ENCODE data around the gene NFATC4.

NFATC4 gene

DNA sequence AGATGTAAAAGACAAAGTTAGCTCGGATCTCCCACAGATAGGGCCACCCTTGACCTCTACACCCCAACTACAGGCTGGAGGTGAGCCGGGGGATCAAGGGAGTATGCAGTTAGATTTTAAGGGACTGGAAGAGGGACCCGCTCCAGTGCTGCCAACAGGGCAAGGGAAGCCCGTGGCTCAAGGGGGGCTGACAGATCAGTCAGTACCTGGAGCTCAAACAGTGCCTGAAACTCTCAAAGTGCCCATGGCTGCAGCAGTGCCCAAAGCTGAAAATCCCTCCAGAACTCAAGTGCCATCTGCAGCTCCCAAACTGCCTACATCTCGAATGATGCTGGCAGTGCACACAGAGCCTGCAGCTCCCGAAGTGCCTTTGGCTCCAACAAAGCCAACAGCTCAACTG is 41.2 kb downstream of the NFATC4 start:
- DNase-seq (ENCODE audit: low read depth in 2 of 2), result no peak

DNA sequence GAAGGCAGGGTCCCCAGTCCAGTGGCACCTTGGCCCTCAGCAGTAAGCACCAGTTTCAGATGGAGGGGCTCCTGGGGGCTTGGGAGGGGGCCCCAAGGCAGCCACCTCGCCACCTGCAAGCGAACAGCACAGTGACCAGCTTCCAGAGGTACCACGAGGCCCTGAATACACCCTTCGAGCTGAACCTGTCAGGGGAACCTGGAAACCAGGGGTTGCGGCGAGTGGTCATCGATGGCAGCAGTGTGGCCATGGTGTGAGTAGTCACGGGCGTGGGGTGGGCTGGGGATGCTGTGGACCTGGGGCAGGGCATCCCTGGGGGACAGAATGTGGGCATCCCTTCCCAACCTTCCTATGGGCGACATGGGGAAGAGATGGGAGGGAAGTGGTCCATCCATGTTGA is 42.0 kb downstream of the NFATC4 start:
- no peak for DNase-seq (ENCODE audit: low read depth in 2 of 2)

DNA sequence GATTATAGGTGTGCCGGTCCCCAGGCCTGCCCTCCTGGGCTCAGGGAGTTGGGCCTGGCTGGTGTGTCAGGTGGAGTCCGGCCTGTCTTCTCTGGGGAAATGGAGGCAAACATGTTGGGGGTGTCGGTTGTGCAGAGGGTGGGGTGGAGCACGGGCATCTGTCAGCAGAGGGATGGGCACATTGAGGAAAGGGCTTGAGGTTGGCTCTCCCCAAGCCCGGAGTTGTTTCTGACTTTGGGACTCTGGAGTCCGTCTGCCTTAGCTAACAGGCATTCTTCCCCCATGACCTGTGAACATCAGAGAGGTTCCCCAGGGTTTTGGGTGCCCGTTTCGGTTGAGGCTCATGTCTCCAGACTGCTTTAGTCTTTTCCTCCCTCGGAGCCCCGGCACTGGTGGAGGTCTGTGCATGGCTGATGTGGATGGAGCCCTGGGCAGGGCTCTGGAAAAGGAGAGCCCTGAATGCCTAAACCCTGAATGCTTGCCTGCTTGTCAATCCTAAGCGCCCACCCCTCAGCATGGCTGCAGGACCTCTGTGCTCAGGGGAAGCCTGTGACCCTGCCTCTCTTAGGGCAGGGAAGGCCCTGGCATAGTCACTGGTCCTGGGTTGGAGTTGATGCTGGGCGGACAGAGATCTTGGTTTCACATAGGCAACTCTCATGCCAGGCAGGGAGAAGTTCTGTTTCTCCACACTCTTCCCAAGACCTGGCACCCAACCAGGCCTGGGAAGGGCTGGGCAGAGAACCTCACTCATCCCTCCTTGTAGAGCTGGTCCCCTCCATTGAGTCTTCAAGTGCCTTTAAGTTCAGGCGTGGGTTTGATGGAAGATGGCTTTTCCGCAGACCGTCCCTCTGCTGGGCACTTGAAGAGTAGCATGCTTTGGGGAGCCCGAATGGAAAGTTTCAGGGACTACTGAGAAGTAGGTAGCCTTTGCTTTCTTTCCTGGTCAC is 43.7 kb downstream of the NFATC4 start:
- no peak for DNase-seq (ENCODE audit: low read depth in 2 of 2)

DNA sequence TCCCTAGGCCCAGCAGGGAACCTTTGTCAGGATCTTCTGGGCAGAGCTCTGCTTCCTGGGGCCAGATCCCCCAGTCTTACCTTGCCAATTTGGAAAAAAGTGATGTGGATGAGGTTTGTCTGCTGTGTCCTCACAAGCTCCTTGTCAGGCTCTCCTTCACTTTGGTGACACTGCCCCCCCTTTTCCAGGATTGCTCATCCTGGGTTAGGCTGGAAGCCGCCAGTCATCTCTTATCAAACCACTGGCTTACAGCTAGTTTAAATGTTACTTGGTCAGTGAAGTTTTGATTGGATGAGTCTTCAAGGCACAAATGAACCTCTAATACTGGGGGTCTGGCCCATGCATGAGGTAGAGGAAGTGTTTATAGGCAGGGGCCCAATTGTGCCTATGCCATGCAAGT is 46.1 kb downstream of the NFATC4 start:
- DNase-seq (ENCODE audit: low read depth in 2 of 2), result no peak

DNA sequence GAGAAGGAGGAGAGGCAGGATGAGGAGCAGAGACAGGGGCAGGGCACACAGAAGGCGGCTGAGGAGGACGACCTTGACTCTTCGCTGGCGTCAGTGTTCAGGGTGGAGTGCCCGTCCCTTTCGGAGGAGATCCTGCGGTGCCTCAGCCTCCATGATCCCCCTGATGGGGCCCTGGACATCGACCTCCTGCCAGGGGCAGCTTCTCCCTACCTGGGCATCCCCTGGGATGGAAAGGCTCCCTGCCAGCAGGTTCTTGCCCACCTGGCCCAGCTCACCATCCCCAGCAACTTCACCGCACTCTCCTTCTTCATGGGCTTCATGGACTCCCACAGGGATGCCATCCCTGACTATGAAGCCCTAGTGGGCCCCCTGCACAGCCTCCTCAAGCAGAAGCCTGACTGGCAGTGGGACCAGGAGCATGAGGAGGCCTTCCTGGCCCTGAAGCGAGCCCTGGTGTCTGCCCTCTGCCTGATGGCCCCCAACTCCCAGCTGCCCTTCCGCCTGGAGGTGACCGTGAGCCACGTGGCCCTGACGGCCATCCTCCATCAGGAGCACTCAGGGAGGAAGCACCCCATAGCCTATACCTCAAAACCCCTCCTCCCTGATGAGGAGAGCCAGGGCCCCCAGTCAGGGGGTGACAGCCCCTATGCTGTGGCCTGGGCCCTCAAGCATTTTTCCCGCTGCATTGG is 46.9 kb downstream of the NFATC4 start:
- no peak for DNase-seq (ENCODE audit: low read depth in 2 of 2)

DNA sequence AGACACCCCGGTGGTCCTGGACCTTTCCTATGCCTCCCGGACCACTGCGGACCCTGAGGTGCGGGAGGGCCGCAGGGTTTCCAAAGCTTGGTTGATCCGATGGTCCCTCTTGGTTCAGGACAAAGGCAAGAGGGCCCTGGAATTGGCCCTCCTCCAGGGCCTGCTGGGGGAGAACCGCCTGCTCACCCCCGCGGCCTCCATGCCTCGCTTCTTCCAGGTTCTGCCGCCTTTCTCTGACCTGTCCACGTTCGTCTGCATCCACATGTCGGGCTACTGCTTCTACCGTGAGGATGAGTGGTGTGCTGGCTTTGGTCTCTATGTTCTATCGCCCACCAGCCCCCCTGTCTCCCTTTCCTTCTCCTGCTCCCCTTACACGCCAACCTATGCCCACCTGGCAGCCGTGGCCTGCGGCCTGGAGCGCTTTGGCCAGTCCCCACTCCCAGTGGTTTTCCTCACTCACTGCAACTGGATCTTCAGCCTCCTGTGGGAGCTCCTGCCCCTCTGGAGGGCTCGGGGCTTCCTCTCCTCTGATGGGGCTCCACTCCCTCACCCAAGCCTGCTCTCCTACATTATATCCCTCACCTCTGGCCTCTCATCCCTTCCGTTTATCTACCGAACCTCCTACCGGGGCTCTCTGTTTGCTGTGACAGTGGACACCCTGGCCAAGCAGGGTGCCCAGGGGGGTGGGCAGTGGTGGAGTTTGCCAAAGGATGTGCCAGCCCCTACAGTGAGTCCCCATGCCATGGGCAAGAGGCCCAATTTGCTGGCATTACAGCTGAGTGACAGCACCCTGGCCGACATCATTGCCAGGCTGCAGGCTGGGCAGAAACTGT is 47.7 kb downstream of the NFATC4 start:
- no peak for DNase-seq (ENCODE audit: low read depth in 2 of 2)

DNA sequence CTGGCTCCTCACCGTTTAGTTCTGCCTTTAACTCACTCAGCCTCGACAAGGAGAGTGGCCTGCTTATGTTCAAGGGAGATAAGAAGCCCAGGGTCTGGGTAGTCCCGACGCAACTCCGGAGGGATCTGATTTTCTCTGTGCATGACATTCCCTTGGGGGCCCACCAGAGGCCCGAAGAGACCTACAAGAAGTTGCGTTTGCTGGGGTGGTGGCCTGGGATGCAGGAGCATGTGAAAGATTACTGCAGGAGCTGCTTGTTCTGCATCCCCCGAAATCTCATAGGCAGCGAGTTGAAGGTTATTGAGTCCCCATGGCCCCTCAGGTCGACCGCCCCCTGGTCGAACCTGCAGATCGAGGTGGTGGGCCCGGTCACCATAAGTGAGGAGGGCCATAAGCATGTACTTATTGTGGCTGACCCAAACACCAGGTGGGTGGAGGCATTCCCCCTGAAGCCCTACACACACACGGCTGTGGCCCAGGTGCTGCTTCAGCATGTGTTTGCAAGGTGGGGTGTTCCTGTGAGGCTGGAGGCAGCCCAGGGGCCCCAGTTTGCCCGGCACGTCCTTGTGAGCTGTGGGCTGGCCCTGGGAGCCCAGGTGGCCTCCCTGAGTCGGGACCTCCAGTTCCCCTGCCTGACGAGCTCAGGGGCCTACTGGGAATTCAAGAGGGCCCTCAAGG is 48.4 kb downstream of the NFATC4 start:
- no peak for DNase-seq (ENCODE audit: low read depth in 2 of 2)

DNA sequence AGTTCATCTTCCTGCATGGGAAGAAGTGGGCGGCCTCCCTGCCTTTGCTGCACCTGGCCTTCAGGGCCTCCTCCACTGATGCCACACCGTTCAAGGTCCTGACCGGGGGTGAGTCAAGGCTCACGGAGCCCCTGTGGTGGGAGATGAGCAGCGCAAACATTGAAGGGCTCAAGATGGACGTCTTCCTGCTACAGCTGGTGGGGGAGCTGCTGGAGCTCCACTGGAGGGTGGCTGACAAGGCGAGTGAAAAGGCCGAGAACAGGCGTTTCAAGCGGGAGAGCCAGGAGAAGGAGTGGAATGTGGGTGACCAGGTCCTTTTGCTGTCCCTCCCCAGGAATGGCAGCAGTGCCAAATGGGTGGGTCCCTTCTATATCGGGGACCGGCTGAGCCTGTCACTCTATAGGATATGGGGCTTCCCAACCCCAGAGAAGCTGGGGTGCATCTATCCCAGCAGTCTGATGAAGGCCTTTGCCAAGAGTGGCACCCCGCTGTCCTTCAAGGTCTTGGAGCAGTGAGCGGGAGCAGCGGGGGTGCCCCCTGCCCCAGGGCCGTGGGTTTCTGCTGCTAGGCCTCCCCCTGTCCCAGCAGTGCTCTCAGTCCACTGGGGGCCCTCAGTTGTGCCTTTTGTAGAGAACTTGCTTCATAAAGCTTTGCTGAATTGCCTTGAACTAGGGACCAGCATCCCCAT is 49.1 kb downstream of the NFATC4 start:
- DNase-seq (ENCODE audit: low read depth in 2 of 2), result no peak

DNA sequence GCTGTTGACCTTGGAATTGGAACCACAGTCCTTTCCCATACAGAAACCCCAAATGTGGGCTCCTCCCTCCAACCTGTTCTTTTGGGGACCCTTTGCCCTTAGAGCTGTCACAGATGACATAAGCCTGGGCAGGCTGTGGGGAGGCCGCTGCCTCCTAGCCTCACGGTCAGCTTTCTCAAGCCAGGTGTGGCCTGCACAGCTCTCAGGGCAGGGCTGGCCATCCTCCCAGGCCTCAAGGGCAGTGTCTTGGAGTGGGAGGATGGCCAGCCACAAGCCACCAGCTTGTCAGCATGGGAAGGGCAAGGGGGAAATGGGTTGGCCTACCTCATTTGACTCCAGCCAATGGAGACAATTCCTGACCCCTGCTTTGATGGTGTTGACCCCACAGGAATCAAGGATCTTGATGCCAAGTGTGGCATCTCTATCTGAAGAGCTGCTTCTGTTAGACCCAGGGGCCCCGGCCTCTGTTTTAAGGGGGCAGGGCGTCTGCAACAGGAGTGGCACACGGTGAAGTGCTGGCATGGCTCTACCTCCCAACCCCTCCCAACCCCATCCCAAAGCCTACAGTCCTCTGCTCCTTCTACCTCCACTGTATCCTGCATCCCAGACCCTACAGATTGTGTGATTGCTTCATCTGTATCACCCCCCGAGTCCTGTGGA is 50.0 kb downstream of the NFATC4 start:
- DNase-seq (ENCODE audit: low read depth in 2 of 2), result no peak

DNA sequence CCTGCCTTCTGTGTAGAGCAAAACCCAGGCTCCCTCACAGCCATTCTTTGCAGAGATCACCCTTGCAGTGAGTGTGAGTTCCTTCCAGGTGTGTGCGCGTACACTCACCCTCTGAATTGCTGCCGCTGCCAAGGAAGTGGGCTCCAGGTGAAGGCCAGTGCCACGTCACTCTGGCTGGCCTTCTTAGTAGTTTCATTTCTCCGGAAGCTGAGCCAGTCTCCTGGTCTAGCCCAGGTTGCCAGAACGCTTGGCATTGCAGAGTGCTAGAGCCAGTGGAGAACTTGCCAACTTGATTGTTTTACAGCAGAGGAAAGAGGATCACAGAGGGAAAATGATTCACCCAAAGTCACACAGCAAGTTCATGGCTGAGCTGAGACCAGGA is 50.5 kb downstream of the NFATC4 start:
- DNase-seq (ENCODE audit: low read depth in 2 of 2), result no peak

DNA sequence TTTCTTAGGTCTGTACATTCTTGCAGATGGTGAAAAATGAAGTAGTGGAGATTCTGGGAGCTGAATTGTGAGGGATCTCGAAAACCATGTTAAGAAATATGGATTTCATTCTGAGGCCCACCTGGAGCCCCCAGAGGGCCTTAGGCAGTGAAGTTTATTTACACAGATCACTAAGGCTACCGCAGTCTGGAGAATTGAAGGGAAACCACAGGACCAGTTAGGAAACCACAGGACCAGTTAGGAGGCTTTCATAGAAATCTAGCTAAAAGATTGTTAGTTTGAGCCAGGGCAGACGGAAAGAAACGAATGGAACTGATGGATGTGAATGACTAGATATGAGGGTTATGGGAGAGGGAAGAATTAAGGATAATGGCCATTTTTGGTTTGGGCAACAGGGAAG is 54.3 kb downstream of the NFATC4 start:
- DNase-seq (ENCODE audit: low read depth in 2 of 2), result no peak

DNA sequence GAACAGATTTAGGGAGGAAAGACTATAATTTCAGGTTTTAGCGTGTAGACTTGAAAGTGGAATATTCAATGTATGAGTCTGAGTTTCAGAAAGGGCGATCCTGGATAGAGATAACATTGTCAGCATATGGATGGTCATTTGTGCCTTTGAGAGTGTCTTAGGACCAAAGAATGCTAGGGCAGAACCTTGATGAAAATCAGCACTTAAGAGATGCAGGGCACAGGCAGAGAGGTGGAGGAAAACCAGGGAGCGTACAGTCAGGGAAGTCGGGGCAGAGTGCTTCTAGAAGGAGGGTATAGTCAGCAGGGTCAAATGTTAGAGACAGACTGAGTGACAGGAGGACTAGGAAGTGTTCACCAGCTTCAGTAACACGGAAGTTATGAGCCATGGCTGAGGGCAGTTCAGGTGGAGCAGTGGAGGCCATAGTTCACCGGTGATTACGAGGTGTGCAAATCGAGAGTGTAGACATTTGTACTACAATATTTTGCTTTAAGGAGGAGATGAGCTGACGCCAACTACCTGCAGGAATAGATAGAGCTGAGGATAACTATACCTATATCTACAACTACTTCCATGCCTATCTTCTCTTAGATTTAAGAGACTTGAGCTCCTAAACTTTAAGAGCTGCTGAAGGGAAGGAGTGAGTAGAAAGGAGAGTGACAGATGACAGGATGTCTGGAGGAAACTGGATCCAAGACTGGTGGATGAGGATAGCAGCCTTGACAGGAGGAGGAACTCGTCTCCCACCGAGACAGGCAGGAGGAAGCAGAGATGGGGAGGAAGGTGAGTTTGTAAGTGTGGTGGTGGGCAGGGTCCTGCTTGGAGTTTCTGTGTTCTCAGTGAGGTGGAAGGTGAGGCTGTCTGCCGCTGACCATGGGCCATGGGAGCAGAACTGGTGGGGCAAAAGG is 55.0 kb downstream of the NFATC4 start:
- no peak for DNase-seq (ENCODE audit: low read depth in 2 of 2)

DNA sequence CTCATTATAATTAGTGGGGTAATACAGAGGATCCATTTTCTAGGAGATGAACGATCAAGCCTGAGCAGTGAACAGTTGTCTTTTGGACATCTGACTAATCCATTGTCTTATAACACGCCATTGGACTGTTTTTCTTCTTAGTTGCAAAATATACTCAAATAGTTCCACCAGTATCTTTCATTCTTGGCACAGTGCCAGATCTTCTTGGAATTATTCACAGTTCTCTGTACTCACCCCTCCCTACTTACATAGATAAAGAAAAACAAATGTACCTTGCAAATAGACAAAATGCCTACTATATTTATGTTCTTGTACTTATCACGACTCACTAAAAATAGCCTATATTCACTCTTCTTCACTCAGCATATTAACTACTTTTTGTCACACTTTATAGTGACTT is 57.7 kb downstream of the NFATC4 start:
- peak; percentile 59 to 60 for DNase-seq (ENCODE audit: low read depth in 2 of 2)

DNA sequence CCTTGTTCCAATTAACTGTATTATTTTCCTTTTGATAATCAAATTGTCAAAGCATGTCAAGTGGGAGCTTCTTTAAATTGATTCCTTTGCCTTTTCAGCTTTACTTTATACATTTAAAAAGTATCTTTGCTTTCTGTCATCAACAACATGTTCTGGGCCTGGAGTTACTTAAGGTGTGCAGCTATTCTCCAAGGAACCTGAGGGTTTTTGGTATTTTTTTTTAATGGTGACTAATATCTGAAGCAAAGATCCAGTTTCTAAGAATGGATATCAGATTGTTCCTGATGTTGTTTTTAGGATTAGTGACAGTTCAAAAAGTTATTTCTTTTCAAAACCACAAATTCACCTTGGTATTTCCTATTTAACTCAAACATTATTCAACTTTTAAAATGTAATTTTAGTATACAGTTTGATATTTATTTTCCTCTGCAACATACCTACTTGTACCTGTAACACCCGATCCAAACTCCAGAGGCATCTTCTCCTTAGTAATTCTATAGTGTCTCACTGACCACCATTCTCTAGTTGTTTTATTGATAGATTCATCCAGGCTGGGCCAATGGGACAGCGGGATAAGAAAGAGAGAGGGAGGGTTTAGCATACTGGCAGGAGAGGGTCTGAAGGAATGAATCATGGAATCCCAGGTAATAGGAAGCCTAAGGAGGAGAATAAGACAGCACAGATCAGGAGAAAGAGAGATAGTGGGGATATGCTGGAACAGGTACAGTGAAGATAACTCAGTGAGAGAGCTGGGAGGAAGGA is 58.3 kb downstream of the NFATC4 start:
- DNase-seq (ENCODE audit: low read depth in 2 of 2), result no peak

DNA sequence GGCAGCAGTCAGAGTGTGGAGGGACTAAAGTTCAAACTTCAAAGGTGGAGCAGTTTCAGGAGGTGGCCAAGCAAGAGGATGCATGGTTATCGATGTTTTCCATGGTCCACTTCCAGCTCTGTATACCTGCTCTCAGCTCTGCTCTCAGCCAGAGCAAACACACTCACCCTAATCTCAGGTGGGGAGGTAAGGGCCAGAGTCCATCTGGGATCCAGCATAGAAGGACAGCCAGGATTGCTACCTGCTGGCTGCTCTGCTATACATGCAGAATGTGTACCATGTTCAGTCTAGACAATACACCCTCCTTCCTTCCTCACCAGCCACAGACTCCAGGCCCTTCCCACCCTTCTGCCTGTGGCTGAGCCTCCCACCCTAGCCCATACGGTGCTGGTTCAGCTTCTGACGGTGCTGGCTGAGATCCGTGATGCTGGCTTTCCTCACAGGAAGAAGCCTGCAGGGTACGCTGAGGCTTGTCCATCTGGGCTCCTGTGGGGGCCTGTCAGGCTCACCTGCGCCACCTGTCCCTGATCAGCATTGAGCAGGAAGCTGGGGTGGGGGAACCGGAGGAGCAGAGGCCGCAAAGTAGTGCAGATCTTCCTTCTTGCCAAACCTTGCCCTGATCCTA is 59.0 kb downstream of the NFATC4 start:
- no peak for DNase-seq (ENCODE audit: low read depth in 2 of 2)

DNA sequence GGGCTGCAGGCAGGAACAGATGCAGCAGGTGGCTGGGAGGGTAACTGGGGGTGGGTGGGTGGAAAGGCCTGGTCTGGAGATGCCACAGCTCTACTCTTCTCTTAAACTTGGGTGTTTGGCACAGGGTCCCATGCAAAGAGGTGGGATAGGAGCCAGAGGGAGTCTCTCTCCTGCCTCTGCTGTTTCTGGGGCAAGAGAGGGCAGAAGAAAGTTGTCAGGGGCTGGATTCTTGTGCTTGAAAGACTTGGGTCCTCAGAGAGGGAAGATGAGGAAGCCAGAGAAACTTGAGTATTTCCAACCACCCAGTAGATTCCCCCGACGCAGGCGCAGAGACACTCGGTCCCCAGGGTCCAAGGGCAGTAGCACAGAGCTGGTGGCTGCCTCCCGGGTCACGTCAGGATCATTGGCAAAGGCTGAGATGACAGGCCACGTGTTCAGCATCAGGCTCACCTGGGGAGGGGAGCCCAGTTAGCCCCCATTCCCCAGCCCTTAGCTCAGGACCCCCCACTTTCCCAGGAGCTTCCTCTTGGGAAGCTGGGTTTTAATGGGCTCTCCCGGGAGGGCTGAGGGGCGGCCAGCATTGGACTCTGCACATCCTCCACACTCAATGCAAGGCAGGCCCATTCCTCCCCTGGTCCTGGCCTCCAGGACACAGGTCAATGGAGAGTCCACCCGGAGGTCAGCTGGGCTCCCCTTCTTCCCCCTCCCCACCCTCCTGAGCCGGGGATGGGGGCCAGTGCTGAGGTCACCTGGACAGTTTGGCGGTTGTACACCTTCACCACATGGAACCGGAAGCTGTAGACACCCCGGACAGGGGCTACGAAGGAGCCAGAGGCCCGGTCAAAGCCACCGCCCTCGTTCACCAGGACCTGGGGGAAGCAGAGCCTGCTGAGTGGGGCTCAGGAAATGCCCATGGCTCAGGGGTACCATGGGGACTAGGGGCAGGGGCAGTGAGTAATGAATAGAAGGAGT is 59.8 kb downstream of the NFATC4 start:
- no peak for DNase-seq (ENCODE audit: low read depth in 2 of 2)
